Karpas-422 (cell line): ENCODE data around the gene SLC43A2. TPM values are rescaled to one million over a fixed set of nuclear protein-coding genes. Genes with fewer than 3 reads are reported as not detected.
"Not testable (repeated sequence)": the region's sequence is repeated elsewhere in the genome, so short reads cannot be mapped to it uniquely, and the experiment has no call there.

Source experiments
- DNase-seq: peaks from one replicate; pipeline ENCODE4 v3.0.0-alpha.2; 2015
- H2AFZ ChIP-seq: fragments of 200-600 bp; sonication (generic); 2 replicates; pipeline ENCODE4 v1.6.1; 2014; ENCODE audit warnings: antibody characterized with exemption, low read length, mixed read lengths
- H3K27ac ChIP-seq: fragments of 200-600 bp; sonication (generic); 2 replicates; pipeline ENCODE4 v1.5.1; 2014; ENCODE audit warnings: mild to moderate bottlenecking, low read length, moderate library complexity
- H3K27me3 ChIP-seq: fragments of 200-600 bp; sonication (generic); 2 replicates; pipeline ENCODE4 v1.6.1; 2014; ENCODE audit warnings: low read length, mixed read lengths
- H3K36me3 ChIP-seq: fragments of 200-600 bp; sonication (generic); 2 replicates; pipeline ENCODE4 v1.6.1; 2014; ENCODE audit warnings: low read length, mixed read lengths; ENCODE audit not compliant: insufficient read depth
- H3K4me1 ChIP-seq: fragments of 200-600 bp; sonication (generic); 2 replicates; pipeline ENCODE4 v1.6.1; 2014; ENCODE audit warnings: mild to moderate bottlenecking, low read length, mixed read lengths
- H3K4me2 ChIP-seq: fragments of 200-600 bp; sonication (generic); 2 replicates; pipeline ENCODE4 v1.6.1; 2014; ENCODE audit warnings: low read length, low read depth, mild to moderate bottlenecking; ENCODE audit not compliant: poor library complexity, severe bottlenecking
- H3K4me3 ChIP-seq: fragments of 200-600 bp; sonication (generic); 2 replicates; pipeline ENCODE4 v1.5.1; 2014; ENCODE audit warnings: mild to moderate bottlenecking, antibody characterized with exemption, low read length, mixed read lengths
- H3K79me2 ChIP-seq: fragments of 200-600 bp; sonication (generic); 2 replicates; pipeline ENCODE4 v1.6.1; 2014; ENCODE audit warnings: mild to moderate bottlenecking, low read length, mixed read lengths
- H3K9ac ChIP-seq: fragments of 200-600 bp; sonication (generic); 2 replicates; pipeline ENCODE4 v1.6.0; 2014; ENCODE audit warnings: low read length
- H3K9me2 ChIP-seq: fragments of 200-600 bp; sonication (generic), shearing (Covaris generic); replicated peaks from 2 replicates; pipeline ENCODE4 v1.6.0; 2014; ENCODE audit warnings: mild to moderate bottlenecking, low read length, moderate library complexity; ENCODE audit not compliant: insufficient read depth
- H3K9me3 ChIP-seq: fragments of 300-700, 200-600 bp; sonication (generic); 2 replicates; pipeline ENCODE4 v1.6.1; 2014; ENCODE audit warnings: low read length, mixed read lengths
- H4K20me1 ChIP-seq: fragments of 200-600 bp; sonication (generic); 2 replicates; pipeline ENCODE4 v1.6.1; 2014; ENCODE audit warnings: mild to moderate bottlenecking, antibody characterized with exemption, low read length, low read depth; ENCODE audit not compliant: insufficient read depth
- small RNA-seq: library from RNA; depleted of rRNA; stranded (forward); fragments of <200 nt; gene quantifications from one replicate; pipeline ENCODE3, GENCODE V24; 2014
- total RNA-seq: library from RNA; depleted of rRNA; stranded (reverse); fragments of >200 nt; shearing (Covaris generic); gene quantifications from 2 replicates; pipeline ENCODE4 v1.2.3, GENCODE V29; 2014; ENCODE audit warnings: low replicate concordance; rRNA removed

The SLC43A2 gene
- total RNA-seq, 1 experiment from 2014 or later = 10.0 TPM

GRCh38 chr17:1529863-1530262, 98.8 kb downstream of the SLC43A2 start:
- Histone ChIP-seq H3K79me2 (no peaks in the 10 kb centered on the region), H3K4me2 (no peak overlapping the region)

GRCh38 chr17:1526876-1527275, 101.8 kb downstream of the SLC43A2 start:
- not testable (repeated sequence) for H3K27me3 ChIP-seq, H3K4me2 ChIP-seq, H2AFZ ChIP-seq, H3K4me3 ChIP-seq, H3K9me3 ChIP-seq, H3K9me2 ChIP-seq, H3K4me1 ChIP-seq, H3K27ac ChIP-seq, H4K20me1 ChIP-seq, DNase-seq, H3K9ac ChIP-seq, H3K79me2 ChIP-seq
- H3K36me3 ChIP-seq = peaks cover 12% of the 10 kb centered on the region

More at GRCh38 chr17:1529863-1530262, 98.8 kb downstream of the SLC43A2 start:
- H2AFZ ChIP-seq = no peak overlapping the region
- H3K9me3 ChIP-seq = no peaks in the 10 kb centered on the region
- H3K4me3 ChIP-seq = no peak overlapping the region
- H3K4me1 ChIP-seq = no peaks in the 10 kb centered on the region
- H3K9ac ChIP-seq = no peak overlapping the region
- peaks cover 25% of the 10 kb centered on the region for H3K36me3 ChIP-seq
- no peaks in the 10 kb centered on the region for H3K27me3 ChIP-seq
- no peaks in the 10 kb centered on the region for H4K20me1 ChIP-seq
- no peaks in the 10 kb centered on the region for H3K9me2 ChIP-seq
- no peak overlapping the region for H3K27ac ChIP-seq
- no peak for DNase-seq

- Histone ChIP-seq H3K4me1 (peaks cover 7% of the 10 kb centered on the region), H3K27ac (no peak overlapping the region), H3K27me3 (no peaks in the 10 kb centered on the region), H3K9me3 (no peaks in the 10 kb centered on the region), H2AFZ (no peak overlapping the region), H3K79me2 (peaks cover 9% of the 10 kb centered on the region), H3K9me2 (no peaks in the 10 kb centered on the region), H3K4me2 (no peak overlapping the region), H3K36me3 (peaks cover 8% of the 10 kb centered on the region; the same call in 1 of the 2 replicates), H3K4me3 (no peak overlapping the region), H4K20me1 (no peaks in the 10 kb centered on the region), H3K9ac (no peak overlapping the region)
- no peak for DNase-seq
Observed at GRCh38 chr17:1522626-1523025, 106.0 kb downstream of the SLC43A2 start.

- Histone ChIP-seq H3K4me2 (no peak overlapping the region), H3K27ac (no peak overlapping the region), H3K4me3 (no peak overlapping the region), H3K4me1 (peaks cover 10% of the 10 kb centered on the region), H3K36me3 (peaks cover 5% of the 10 kb centered on the region; the same call in 1 of the 2 replicates), H3K27me3 (no peaks in the 10 kb centered on the region), H3K9ac (no peak overlapping the region), H2AFZ (no peak overlapping the region), H3K9me3 (no peaks in the 10 kb centered on the region), H3K79me2 (peaks cover 16% of the 10 kb centered on the region), H3K9me2 (no peaks in the 10 kb centered on the region), H4K20me1 (no peaks in the 10 kb centered on the region)
- DNase-seq = no peak
Observed at GRCh38 chr17:1521086-1521640, 107.5 kb downstream of the SLC43A2 start.

GRCh38 chr17:1519678-1520077, 109.0 kb downstream of the SLC43A2 start:
- H3K9me2 ChIP-seq = no peaks in the 10 kb centered on the region
- H3K27ac ChIP-seq = no peak overlapping the region
- H3K4me3 ChIP-seq = no peak overlapping the region
- peaks cover 30% of the 10 kb centered on the region for H3K79me2 ChIP-seq
- no peak overlapping the region for H3K9ac ChIP-seq
- H3K4me1 ChIP-seq = peaks cover 20% of the 10 kb centered on the region
- no peaks in the 10 kb centered on the region for H3K9me3 ChIP-seq
- H3K4me2 ChIP-seq = no peak overlapping the region
- H3K36me3 ChIP-seq = no peaks in the 10 kb centered on the region
- no peak overlapping the region for H2AFZ ChIP-seq
- DNase-seq = no peak
- H3K27me3 ChIP-seq = no peaks in the 10 kb centered on the region
- no peaks in the 10 kb centered on the region for H4K20me1 ChIP-seq

Small RNA genes within 50 kb of the gene (small RNA-seq; reads per million reads assigned to genes)
- not detected for gene RN7SL105P

Other genes with a start within 250 kb of the SLC43A2 start
- gene YWHAE, start 228.6 kb downstream of the SLC43A2 start, total RNA-seq = 189 and 298 TPM in 2 replicates
- gene CRK, start 172.6 kb downstream of the SLC43A2 start, total RNA-seq = 14.1 and 19.5 TPM in 2 replicates
- 14.7 and 20.5 TPM in 2 replicates for gene MYO1C, start 136.1 kb downstream of the SLC43A2 start, total RNA-seq
- 61.7 and 102 TPM in 2 replicates for gene INPP5K, start 112.2 kb downstream of the SLC43A2 start, total RNA-seq
- gene PITPNA, start 66.0 kb downstream of the SLC43A2 start, total RNA-seq = 26.2 and 28.9 TPM in 2 replicates
- 0.18 TPM in 1 of 2 replicates, not detected in the other for gene SCARF1, start 16.9 kb upstream of the SLC43A2 start, total RNA-seq
- gene RILP, start 21.0 kb upstream of the SLC43A2 start, total RNA-seq = 1.7 TPM in 1 of 2 replicates, not detected in the other
- gene PRPF8, start 56.0 kb upstream of the SLC43A2 start, total RNA-seq = 105 and 130 TPM in 2 replicates
- gene TLCD2, start 81.5 kb upstream of the SLC43A2 start, total RNA-seq = not detected in 2 replicates
- gene WDR81, start 95.9 kb upstream of the SLC43A2 start, total RNA-seq = 11.7 and 28.9 TPM in 2 replicates
- 0.19 and 0.32 TPM in 2 replicates for gene SERPINF2, start 114.0 kb upstream of the SLC43A2 start, total RNA-seq
- 45.5 and 62.2 TPM in 2 replicates for gene SERPINF1, start 133.2 kb upstream of the SLC43A2 start, total RNA-seq
- 13.9 and 23.2 TPM in 2 replicates for gene SMYD4, start 201.1 kb upstream of the SLC43A2 start, total RNA-seq
- 40.4 and 63.9 TPM in 2 replicates for gene RPA1, start 201.2 kb upstream of the SLC43A2 start, total RNA-seq